GM23248 (cell line): ENCODE results near the gene FAM193B. TPM values are rescaled to one million over a fixed set of nuclear protein-coding genes. Genes with fewer than 3 reads are reported as not detected.

Source experiments
- DNase-seq: peaks from one replicate; pipeline ENCODE4 v3.0.0-alpha.2; 2015
- H2AFZ ChIP-seq: fragments of 200-600 bp; sonication (generic); 2 replicates; pipeline ENCODE4 v1.6.1; 2016; ENCODE audit warnings: antibody characterized with exemption
- H3F3A ChIP-seq: fragments of 200-600 bp; sonication (generic); 2 replicates; pipeline ENCODE4 v1.6.1; 2016; ENCODE audit warnings: mild to moderate bottlenecking, antibody characterized with exemption, mixed run types; ENCODE audit not compliant: insufficient read depth
- H3K27ac ChIP-seq: fragments of 200-600 bp; sonication (generic); 2 replicates; pipeline ENCODE4 v1.5.1; 2016; ENCODE audit warnings: mild to moderate bottlenecking
- H3K27me3 ChIP-seq: fragments of 200-600 bp; sonication (generic); replicated peaks from 2 replicates; pipeline ENCODE4 v1.6.1; 2016; ENCODE audit warnings: mild to moderate bottlenecking; ENCODE audit not compliant: insufficient read depth
- H3K36me3 ChIP-seq: fragments of 200-600 bp; sonication (generic); 2 replicates; pipeline ENCODE4 v1.6.1; 2016; ENCODE audit warnings: low read depth, mild to moderate bottlenecking
- H3K4me1 ChIP-seq: fragments of 200-600 bp; sonication (generic); 2 replicates; pipeline ENCODE4 v1.6.1; 2016; ENCODE audit warnings: mild to moderate bottlenecking; ENCODE audit not compliant: insufficient read depth
- H3K4me2 ChIP-seq: fragments of 200-600 bp; sonication (generic); one replicate; pipeline ENCODE4 v1.6.1; 2016; ENCODE audit warnings: mild to moderate bottlenecking; ENCODE audit not compliant: unreplicated experiment
- H3K4me3 ChIP-seq: fragments of 200-600 bp; sonication (generic); 2 replicates; pipeline ENCODE4 v1.5.1; 2016; ENCODE audit warnings: mild to moderate bottlenecking
- H3K79me2 ChIP-seq: fragments of 200-600 bp; sonication (generic); 2 replicates; pipeline ENCODE4 v1.6.1; 2016; ENCODE audit warnings: mild to moderate bottlenecking; ENCODE audit not compliant: insufficient read depth
- H3K9ac ChIP-seq: fragments of 200-600 bp; sonication (generic); 2 replicates; pipeline ENCODE4 v1.6.1; 2016; ENCODE audit warnings: mild to moderate bottlenecking
- H3K9me2 ChIP-seq: fragments of 200-600 bp; sonication (generic); 2 replicates; pipeline ENCODE4 v1.6.1; 2016; ENCODE audit warnings: mixed run types, mild to moderate bottlenecking, moderate library complexity; ENCODE audit not compliant: insufficient read depth
- H3K9me3 ChIP-seq: fragments of 200-600 bp; sonication (generic); one replicate; pipeline ENCODE4 v1.6.1; 2017; ENCODE audit warnings: low read depth
- H4K20me1 ChIP-seq: fragments of 200-600 bp; sonication (generic); 2 replicates; pipeline ENCODE4 v1.6.0; 2016; ENCODE audit not compliant: insufficient read depth
- EZH2 ChIP-seq: fragments of 200-600 bp; sonication (generic); IDR thresholded peaks from 2 replicates; pipeline ENCODE4 v1.6.1; 2018; ENCODE audit warnings: antibody characterized with exemption, mild to moderate bottlenecking; ENCODE audit not compliant: insufficient read depth, poor library complexity, severe bottlenecking
- EZH2phosphoT487 ChIP-seq: fragments of 200-600 bp; sonication (generic); IDR thresholded peaks from 2 replicates; pipeline ENCODE4 v1.6.1; 2018; ENCODE audit warnings: antibody characterized with exemption, moderate library complexity, mild to moderate bottlenecking, low read depth; ENCODE audit not compliant: insufficient read depth
- WGBS, 2 experiments: methylation state at CpG; one replicate each; pipeline ENCODE4 v1.1.6; 2015 to 2017; ENCODE audit warnings: low lambda C conversion rate in 2 of 2, low coverage in 1 of 2; ENCODE audit errors: missing lambda C conversion rate in 2 of 2; 5-methylcytosine and 5-hydroxymethylcytosine counted together
- in situ Hi-C: fragments of 300-500 bp; cut with MboI; formaldehyde crosslinking; loops from 2 replicates; pipeline ENCODE4 v1.15.0; 2020
- polyA plus RNA-seq: library from polyadenylated mRNA; unstranded; fragments of >200 nt; fragmentation: Nextera tagmentation; extraction: Ambion mirVana; gene quantifications from 2 replicates; pipeline ENCODE4 v1.2.1, GENCODE V29; 2016
- total RNA-seq: library from RNA; depleted of rRNA; stranded (reverse); fragments of >200 nt; shearing (Covaris generic); gene quantifications from 2 replicates; pipeline ENCODE4 v1.2.3, GENCODE V29; 2014

FAM193B gene
- total and polyA plus RNA-seq, 2 experiments from 2014 or later, result 8.0 to 21.9 TPM

DNA sequence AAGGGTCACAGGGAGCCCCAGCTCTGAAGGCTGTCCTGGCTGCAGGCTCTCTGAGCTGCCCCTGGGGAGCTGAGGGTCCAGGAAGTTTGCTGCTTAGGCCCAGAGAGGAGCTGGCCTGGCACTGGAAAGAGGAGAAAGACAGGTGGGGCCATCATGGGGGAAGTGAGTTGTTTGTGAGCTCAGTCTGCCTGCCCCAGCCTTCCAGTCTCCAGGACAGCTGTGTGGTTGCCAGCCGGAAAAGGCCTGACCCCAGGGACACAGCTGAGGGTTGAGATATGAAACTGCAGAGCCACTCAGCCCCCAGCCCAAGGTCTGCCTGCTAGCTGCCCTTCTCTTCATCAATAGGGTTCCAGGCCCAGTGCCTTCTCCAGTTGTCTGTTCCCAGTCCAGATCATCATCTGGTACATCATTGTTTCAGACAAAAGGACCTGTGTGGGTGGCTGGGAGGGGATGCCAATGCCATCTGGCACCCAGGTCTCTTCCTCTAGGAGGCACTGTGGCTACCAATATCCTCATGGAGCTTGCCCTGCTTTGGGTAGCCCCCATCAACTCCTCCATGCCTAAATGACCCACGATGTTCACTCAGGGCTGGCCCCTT lies 33.3 kb downstream of the FAM193B start:
- Histone ChIP-seq H3K27me3 (no peaks in the 10 kb centered on the region), H3K9me3 (no peaks in the 10 kb centered on the region), H3K9ac (no peak overlapping the region), H3K27ac (no peak overlapping the region), H3F3A (peaks cover 8% of the 10 kb centered on the region; the same call in 1 of the 2 replicates), H3K9me2 (no peaks in the 10 kb centered on the region), H3K4me3 (no peak overlapping the region), H3K79me2 (peaks cover 48% of the 10 kb centered on the region), H3K4me1 (peaks cover 6% of the 10 kb centered on the region; the same call in 1 of the 2 replicates), H2AFZ (no peak overlapping the region), H4K20me1 (no peaks in the 10 kb centered on the region), H3K36me3 (peaks cover 19% of the 10 kb centered on the region), H3K4me2 (no peak overlapping the region)
- 88 to 96% methylated on average over 2 of the region's 2 CpGs for WGBS, 2 experiments
- TF ChIP-seq EZH2 (no peak), EZH2phosphoT487 (no peak)
- peak; percentile 35 for DNase-seq
- in situ Hi-C loops, result no loop called here

GRCh38 chr5:177520271-177520670 lies 34.1 kb downstream of the FAM193B start:
- Histone ChIP-seq H3K4me2 (no peak overlapping the region), H3F3A (peaks cover 8% of the 10 kb centered on the region; the same call in 1 of the 2 replicates), H3K9me3 (no peaks in the 10 kb centered on the region), H3K79me2 (peaks cover 49% of the 10 kb centered on the region), H3K36me3 (peaks cover 19% of the 10 kb centered on the region), H3K9me2 (no peaks in the 10 kb centered on the region), H3K4me1 (peaks cover 14% of the 10 kb centered on the region), H3K27me3 (no peaks in the 10 kb centered on the region), H3K9ac (no peak overlapping the region), H2AFZ (no peak overlapping the region), H3K27ac (no peak overlapping the region), H3K4me3 (no peak overlapping the region), H4K20me1 (no peaks in the 10 kb centered on the region)
- in situ Hi-C loops, result no loop called here
- 93 to 100% methylated on average over 3 of the region's 3 CpGs for WGBS, 2 experiments
- no peak for DNase-seq
- TF ChIP-seq EZH2phosphoT487 (no peak), EZH2 (no peak)

DNA sequence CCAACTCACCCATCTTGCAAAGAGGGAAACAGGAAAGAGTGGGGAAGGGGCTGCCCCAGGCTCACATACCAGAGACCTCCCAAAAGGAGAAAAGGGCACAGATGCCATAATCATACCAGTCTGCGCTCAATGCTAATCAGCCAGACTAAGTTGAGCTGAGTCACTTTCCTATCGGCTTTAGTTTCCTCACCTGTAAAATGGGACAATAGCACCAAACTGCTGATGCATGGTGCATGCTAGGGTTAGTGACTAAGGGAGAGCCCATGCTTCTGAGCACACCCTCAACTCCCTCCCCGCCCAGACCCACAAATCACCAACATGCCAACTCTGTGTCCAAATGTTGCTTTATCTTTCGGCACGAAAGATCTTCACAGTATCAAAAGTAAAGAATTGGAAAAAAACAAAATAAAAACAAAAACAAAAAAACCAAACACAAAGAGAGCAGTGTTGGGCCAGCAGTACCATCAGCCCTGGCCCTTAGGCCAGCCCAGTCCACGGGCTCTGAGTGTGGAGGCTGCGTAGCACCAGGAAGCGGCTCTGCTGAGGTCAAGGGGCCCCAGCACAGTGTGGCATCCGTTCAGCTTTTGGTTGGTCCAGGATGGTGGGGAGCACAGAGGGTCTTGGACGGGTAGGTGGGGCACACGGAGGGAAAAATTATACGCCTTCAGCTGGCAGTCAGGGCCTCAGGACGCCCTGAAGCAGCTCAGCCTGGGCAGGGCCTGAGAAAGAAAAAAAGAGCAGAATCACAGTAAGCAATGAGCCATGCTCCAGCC lies 34.7 kb downstream of the FAM193B start:
- Histone ChIP-seq H3K4me1 (peaks cover 17% of the 10 kb centered on the region), H3K79me2 (peaks cover 52% of the 10 kb centered on the region), H3K27me3 (no peaks in the 10 kb centered on the region), H3F3A (peaks cover 8% of the 10 kb centered on the region; the same call in 1 of the 2 replicates), H3K9ac (no peak overlapping the region), H3K4me3 (no peak overlapping the region), H2AFZ (no peak overlapping the region), H3K9me2 (no peaks in the 10 kb centered on the region), H3K27ac (peak overlapping the region; percentile 36), H3K36me3 (peaks cover 22% of the 10 kb centered on the region), H4K20me1 (no peaks in the 10 kb centered on the region), H3K9me3 (no peaks in the 10 kb centered on the region), H3K4me2 (no peak overlapping the region)
- TF ChIP-seq EZH2phosphoT487, result no peak
- TF ChIP-seq EZH2, result no peak
- 81 to 85% methylated on average over 13 of the region's 13 CpGs for WGBS, 2 experiments
- no peak for DNase-seq
- in situ Hi-C loops, result no loop called here

DNA sequence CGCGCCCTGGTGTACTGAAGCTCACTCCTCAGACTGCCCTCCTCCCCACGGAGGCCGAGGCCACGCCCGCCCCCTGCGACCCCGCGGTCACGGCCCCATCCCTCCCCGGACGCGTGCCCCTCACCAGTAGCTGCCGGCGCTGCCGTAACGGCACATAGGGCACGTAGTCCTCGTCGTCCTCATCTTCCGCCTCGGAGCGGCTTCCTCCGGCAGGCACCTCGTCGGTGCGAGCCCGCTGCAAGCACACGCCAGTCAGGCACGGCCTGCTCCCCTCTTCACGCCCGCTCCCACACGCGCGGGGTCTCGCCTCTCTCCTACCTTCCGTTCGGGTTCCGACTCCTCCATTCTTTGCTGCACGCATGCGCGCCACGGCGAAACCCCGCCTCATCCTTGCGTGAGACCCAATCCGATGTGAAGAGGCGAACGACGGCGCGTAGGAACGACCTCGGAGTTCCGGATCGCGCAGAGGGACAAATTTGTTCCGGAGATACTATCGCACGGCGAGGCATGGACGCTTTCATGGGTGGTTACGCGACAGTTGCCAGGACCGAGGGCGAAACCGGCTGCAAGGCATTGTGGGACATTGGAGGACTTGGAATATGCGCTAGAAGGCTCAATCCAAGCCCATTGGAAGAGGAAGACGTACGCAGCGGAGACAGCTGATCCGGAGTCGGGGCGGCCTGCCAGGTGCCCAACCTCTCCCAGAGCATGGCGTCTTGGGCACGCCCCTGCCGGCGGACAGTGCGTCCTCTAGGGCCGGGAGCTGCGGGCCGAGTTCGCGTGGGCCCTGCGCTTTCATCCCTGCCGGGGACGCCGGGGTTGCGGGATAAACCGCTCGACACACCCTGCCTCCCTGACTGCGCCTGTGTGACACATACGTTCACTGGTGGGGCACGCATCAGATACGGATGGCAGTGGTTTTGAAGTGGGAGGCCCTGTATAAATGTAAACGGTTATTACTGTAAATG lies 37.5 kb downstream of the FAM193B start, which contains the start of gene DDX41:
Gene DDX41, minus strand, starts transcription at position 361 of the 968 bp plus-strand sequence. Its CDS starts 16 bp downstream, at position 345.
- Histone ChIP-seq H4K20me1 (no peaks in the 10 kb centered on the region), H3K79me2 (peaks cover 46% of the 10 kb centered on the region), H3K27ac (peak within 1 kb of the TSS; percentile 72), H3K36me3 (peaks cover 22% of the 10 kb centered on the region), H3K9ac (peak within 1 kb of the TSS; percentile 85), H2AFZ (peak within 1 kb of the TSS; percentile 48), H3K9me3 (no peaks in the 10 kb centered on the region), H3K4me3 (peak within 1 kb of the TSS; percentile 87), H3K4me2 (peak within 1 kb of the TSS; percentile 76), H3F3A (peaks cover 8% of the 10 kb centered on the region; the same call in 1 of the 2 replicates), H3K9me2 (no peaks in the 10 kb centered on the region), H3K4me1 (peaks cover 17% of the 10 kb centered on the region), H3K27me3 (no peaks in the 10 kb centered on the region)
- TF ChIP-seq EZH2, result no peak
- TF ChIP-seq EZH2phosphoT487, result no peak
- in situ Hi-C loops, result no loop called here
- DNase-seq, result peak; percentile 99
- 0 to 1% methylated on average over 83 to 88 of the region's 96 CpGs for WGBS, 2 experiments
